Uterus (tissue), 4 donors: Measurements from ENCODE around the gene BMPR1B. TPM values are rescaled to one million over a fixed set of nuclear protein-coding genes. Genes with fewer than 3 reads are reported as not detected.

ENCODE experiments used
- DNase-seq, 2 donors: peaks; one replicate each; pipeline ENCODE4 v3.0.0-alpha.2; 2019 to 2020
- H3K27ac ChIP-seq, 2 donors: fragments of 200-600 bp; sonication (generic); 1 replicate in 1 of 2; 2 replicates in 1 of 2; pipeline ENCODE4 v1.5.1; 2016 to 2018
- H3K27me3 ChIP-seq, 2 donors: fragments of 200-600 bp; sonication (generic); one replicate each; pipeline ENCODE4 v1.5.1; 2018 to 2019; ENCODE audit warnings: control low read depth in 1 of 2
- H3K36me3 ChIP-seq, 2 donors: fragments of 200-600 bp; sonication (generic); one replicate each; pipeline ENCODE4 v1.5.1; 2019; ENCODE audit warnings: control low read depth in 1 of 2
- H3K4me1 ChIP-seq, 2 donors: fragments of 200-600 bp; sonication (generic); one replicate each; pipeline ENCODE4 v1.5.1; 2018 to 2019; ENCODE audit warnings: control low read depth in 1 of 2
- H3K4me3 ChIP-seq, 2 donors: fragments of 200-600 bp; sonication (generic); 1 replicate in 1 of 2; 2 replicates in 1 of 2; pipeline ENCODE4 v1.5.1; 2018 to 2019; ENCODE audit warnings: mild to moderate bottlenecking in 1 of 2
- H3K9me3 ChIP-seq, 2 donors: fragments of 200-600 bp; sonication (generic); one replicate each; pipeline ENCODE4 v1.5.1; 2019; ENCODE audit warnings: control low read depth in 1 of 2
- POLR2A ChIP-seq, 2 donors: fragments of 450-650 bp; IDR thresholded peaks; one replicate each; pipeline ENCODE4 v1.6.1; 2016; ENCODE audit warnings: antibody characterized with exemption in 2 of 2, mild to moderate bottlenecking in 1 of 2, moderate library complexity in 1 of 2
- intact Hi-C: fragments of 100-400 bp; cut with DNase I; formaldehyde crosslinking; loops from one replicate; pipeline ENCODE4 v1.15.1; 2023; ENCODE audit warnings: low total_unique reads
- total RNA-seq, 4 donors: library from RNA; depleted of rRNA in 3 of 4; stranded (reverse); fragments of >200 nt in 3 of 4; gene quantifications; one replicate each; pipeline versions ENCODE4 v1.1.0 to v1.2.4, GENCODE V29; 2014 to 2023
- TF ChIP-seq, protein P1 (sequence below), 4 experiments: fragments of 200-600 bp in 2 of 4; fragments of 450-650 bp in 2 of 4; sonication (generic) in 2 of 4; IDR thresholded peaks; one replicate each; pipeline ENCODE4 v1.5.1; 2016 to 2019; ENCODE audit warnings: antibody characterized with exemption in 4 of 4, mild to moderate bottlenecking in 2 of 4, moderate library complexity in 1 of 4
- donor health status: DM: yes; HTN: yes; CAD: no.

The BMPR1B gene
- total RNA-seq, 4 donors from 2014 or later = under 0.01 to 13.6 (median 3.3) TPM

- Histone ChIP-seq H3K9me3 (no peaks in the 10 kb centered on the region), H3K27ac (no peak overlapping the region), H3K27me3 (no peaks in the 10 kb centered on the region), H3K4me1 (no peaks in the 10 kb centered on the region), H3K36me3 (no peaks in the 10 kb centered on the region), H3K4me3 (no peak overlapping the region)
- intact Hi-C loops = no loop called here
- no peak for DNase-seq
- TF ChIP-seq POLR2A (IDR thresholded peaks at IDR 0.05) = no peak
- TF ChIP-seq, protein P1, sequence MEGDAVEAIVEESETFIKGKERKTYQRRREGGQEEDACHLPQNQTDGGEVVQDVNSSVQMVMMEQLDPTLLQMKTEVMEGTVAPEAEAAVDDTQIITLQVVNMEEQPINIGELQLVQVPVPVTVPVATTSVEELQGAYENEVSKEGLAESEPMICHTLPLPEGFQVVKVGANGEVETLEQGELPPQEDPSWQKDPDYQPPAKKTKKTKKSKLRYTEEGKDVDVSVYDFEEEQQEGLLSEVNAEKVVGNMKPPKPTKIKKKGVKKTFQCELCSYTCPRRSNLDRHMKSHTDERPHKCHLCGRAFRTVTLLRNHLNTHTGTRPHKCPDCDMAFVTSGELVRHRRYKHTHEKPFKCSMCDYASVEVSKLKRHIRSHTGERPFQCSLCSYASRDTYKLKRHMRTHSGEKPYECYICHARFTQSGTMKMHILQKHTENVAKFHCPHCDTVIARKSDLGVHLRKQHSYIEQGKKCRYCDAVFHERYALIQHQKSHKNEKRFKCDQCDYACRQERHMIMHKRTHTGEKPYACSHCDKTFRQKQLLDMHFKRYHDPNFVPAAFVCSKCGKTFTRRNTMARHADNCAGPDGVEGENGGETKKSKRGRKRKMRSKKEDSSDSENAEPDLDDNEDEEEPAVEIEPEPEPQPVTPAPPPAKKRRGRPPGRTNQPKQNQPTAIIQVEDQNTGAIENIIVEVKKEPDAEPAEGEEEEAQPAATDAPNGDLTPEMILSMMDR (IDR thresholded peaks at IDR 0.05) = no peak
These were observed 134.3 kb downstream of the BMPR1B start for GRCh38 chr4:94892051-94892450.

GRCh38 chr4:94895081-94895480, 137.3 kb downstream of the BMPR1B start:
- no peak overlapping the region for H3K27ac ChIP-seq
- no peak for DNase-seq
- no peaks in the 10 kb centered on the region for H3K4me1 ChIP-seq
- TF ChIP-seq POLR2A (IDR thresholded peaks at IDR 0.05) = no peak
- TF ChIP-seq, protein P1 (IDR thresholded peaks at IDR 0.05) = no peak
- H3K9me3 ChIP-seq = no peaks in the 10 kb centered on the region
- no peak overlapping the region for H3K4me3 ChIP-seq
- no peaks in the 10 kb centered on the region for H3K36me3 ChIP-seq
- H3K27me3 ChIP-seq = no peaks in the 10 kb centered on the region
- intact Hi-C loops = no loop called here

- DNase-seq = no peak
- no peaks in the 10 kb centered on the region for H3K4me1 ChIP-seq
- no peak for TF ChIP-seq POLR2A (IDR thresholded peaks at IDR 0.05)
- TF ChIP-seq, protein P1 (IDR thresholded peaks at IDR 0.05) = no peak
- H3K4me3 ChIP-seq = no peak overlapping the region
- no peak overlapping the region for H3K27ac ChIP-seq
- H3K36me3 ChIP-seq = no peaks in the 10 kb centered on the region
- no peaks in the 10 kb centered on the region for H3K9me3 ChIP-seq
- no peaks in the 10 kb centered on the region for H3K27me3 ChIP-seq
- intact Hi-C loops = no loop called here
These were observed 139.3 kb downstream of the BMPR1B start for GRCh38 chr4:94897023-94897422.

DNA sequence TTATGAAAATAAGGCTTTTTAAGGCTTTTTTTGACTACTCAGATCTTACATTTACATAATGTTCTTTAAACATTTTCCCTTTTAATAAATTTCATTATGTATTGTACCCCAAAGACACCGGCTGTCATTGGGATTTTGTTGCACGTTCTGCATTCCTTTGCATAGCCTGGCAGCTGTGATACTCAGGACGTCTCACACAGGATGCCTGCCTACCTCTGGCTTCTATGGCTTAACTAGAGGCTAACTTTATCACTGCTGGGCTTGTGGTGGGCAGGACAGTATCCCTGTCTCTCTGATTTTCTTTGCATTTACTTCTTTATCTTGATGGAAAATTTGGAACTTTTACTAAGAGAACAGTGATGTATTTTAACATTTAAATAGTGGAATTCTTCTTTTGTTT, 147.8 kb downstream of the BMPR1B start:
- Histone ChIP-seq H3K4me1 (no peaks in the 10 kb centered on the region), H3K27me3 (no peaks in the 10 kb centered on the region), H3K36me3 (no peaks in the 10 kb centered on the region), H3K27ac (no peak overlapping the region), H3K9me3 (no peaks in the 10 kb centered on the region), H3K4me3 (no peak overlapping the region)
- no peak for DNase-seq
- intact Hi-C loops = no loop called here
- TF ChIP-seq, protein P1 (IDR thresholded peaks at IDR 0.05) = no peak
- no peak for TF ChIP-seq POLR2A (IDR thresholded peaks at IDR 0.05)

DNA sequence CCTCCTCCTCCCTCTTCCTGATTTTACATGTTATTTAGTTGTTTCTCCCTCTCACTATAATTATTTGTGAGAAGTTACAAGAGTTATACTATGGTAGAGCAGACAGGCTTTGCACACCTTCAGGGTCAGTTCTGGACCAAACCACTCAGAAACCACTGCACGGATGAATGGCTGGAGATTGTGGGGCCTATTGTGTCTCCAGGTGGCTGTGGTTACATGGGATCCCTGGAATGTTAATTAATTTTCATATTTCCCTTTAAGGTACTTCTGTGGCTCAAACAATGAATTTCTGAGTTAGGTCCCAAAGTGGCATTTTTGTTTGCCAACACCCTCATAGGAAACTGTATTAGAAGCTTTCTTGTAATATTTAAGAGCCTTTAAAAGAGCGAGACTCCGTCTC, 151.9 kb downstream of the BMPR1B start:
- no peak for DNase-seq
- TF ChIP-seq, protein P1 (IDR thresholded peaks at IDR 0.05) = no peak
- TF ChIP-seq POLR2A (IDR thresholded peaks at IDR 0.05) = no peak
- H3K27ac ChIP-seq = no peak overlapping the region
- H3K9me3 ChIP-seq = no peaks in the 10 kb centered on the region
- intact Hi-C loops = no loop called here
- H3K27me3 ChIP-seq = no peaks in the 10 kb centered on the region
- H3K4me1 ChIP-seq = no peaks in the 10 kb centered on the region
- H3K4me3 ChIP-seq = no peak overlapping the region
- H3K36me3 ChIP-seq = no peaks in the 10 kb centered on the region
